GM12801 (cell line): ENCODE results near the gene TSPO2.

Source experiments
- TF ChIP-seq, protein P1 (sequence below): IDR thresholded peaks from one replicate; pipeline ENCODE4 v1.5.1; 2011; ENCODE audit warnings: control low read depth; ENCODE audit not compliant: insufficient read length; ENCODE audit errors: extremely low read depth

Gene TSPO2, protein sequence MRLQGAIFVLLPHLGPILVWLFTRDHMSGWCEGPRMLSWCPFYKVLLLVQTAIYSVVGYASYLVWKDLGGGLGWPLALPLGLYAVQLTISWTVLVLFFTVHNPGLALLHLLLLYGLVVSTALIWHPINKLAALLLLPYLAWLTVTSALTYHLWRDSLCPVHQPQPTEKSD

GRCh38 chr6:41042226-41043055, at the start of gene TSPO2:
Gene TSPO2 (plus strand): TSS chr6:41042467. CDS start chr6:41042986, 519 bp downstream.
- TF ChIP-seq, protein P1, sequence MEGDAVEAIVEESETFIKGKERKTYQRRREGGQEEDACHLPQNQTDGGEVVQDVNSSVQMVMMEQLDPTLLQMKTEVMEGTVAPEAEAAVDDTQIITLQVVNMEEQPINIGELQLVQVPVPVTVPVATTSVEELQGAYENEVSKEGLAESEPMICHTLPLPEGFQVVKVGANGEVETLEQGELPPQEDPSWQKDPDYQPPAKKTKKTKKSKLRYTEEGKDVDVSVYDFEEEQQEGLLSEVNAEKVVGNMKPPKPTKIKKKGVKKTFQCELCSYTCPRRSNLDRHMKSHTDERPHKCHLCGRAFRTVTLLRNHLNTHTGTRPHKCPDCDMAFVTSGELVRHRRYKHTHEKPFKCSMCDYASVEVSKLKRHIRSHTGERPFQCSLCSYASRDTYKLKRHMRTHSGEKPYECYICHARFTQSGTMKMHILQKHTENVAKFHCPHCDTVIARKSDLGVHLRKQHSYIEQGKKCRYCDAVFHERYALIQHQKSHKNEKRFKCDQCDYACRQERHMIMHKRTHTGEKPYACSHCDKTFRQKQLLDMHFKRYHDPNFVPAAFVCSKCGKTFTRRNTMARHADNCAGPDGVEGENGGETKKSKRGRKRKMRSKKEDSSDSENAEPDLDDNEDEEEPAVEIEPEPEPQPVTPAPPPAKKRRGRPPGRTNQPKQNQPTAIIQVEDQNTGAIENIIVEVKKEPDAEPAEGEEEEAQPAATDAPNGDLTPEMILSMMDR: no peak

GRCh38 chr6:40992746-40993145, 49.5 kb upstream of the TSPO2 start:
- TF ChIP-seq, protein P1: no peak

- TF ChIP-seq, protein P1: no peak
These were observed 45.6 kb upstream of the TSPO2 start for GRCh38 chr6:40996591-40997233.

GRCh38 chr6:40997234-40997957, 44.9 kb upstream of the TSPO2 start:
- TF ChIP-seq, protein P1: no peak

- TF ChIP-seq, protein P1: no peak
These were observed 43.6 kb upstream of the TSPO2 start for GRCh38 chr6:40998661-40999060.

DNA sequence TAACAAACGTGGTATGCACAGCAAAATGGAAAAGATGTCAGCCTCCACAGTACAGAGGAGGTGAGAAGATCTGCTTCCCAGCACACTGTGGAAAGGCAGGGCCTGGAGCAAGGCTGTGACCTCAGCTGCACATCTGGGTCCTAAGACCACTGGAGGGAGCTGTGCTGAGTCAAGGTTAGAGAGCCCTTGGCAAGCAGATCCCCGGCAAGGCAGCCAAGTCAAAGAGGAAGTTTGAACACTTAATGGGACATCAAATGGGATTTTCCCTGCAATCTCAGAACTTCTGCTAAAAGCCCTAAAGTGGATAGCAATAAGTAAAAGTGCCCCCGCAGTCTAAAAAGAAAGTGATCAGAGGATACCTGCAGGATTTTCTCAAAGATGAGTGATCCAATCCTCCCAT, 42.7 kb upstream of the TSPO2 start:
- TF ChIP-seq, protein P1: no peak

DNA sequence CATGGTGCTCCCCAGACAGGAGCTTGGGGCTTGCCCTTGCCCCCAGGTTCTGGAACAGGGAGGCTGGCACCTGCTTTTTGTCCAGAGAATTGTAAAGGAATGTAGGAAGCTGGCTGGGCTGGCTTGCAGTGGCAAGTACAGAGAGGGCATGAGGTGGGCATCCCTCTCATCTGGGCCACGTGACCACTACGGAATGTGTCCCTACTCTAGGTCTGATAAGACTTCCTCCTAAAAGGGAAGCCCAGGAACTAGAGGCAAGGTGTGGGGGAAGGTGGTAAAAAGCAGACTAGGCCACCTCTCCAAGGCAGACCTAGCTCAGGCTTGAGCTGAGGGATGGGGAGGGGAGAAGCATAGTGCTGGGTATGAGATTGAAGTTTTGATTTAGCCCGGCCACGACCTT, 42.0 kb upstream of the TSPO2 start:
- TF ChIP-seq, protein P1: no peak
